Fibroblast of the conjunctiva (primary cell): Measurements from ENCODE around the gene FNDC5.

Experiments used
- DNase-seq: peaks from one replicate; pipeline ENCODE4 v3.0.0-alpha.2; 2010; ENCODE audit warnings: low read depth

Gene FNDC5

GRCh38 chr1:32884032-32884372 lies 13.3 kb upstream of the FNDC5 start:
- no peak for DNase-seq

- no peak for DNase-seq
These were observed 12.8 kb upstream of the FNDC5 start for GRCh38 chr1:32883338-32884031.

GRCh38 chr1:32881871-32882850 lies 11.4 kb upstream of the FNDC5 start:
- no peak for DNase-seq

GRCh38 chr1:32881291-32881690 lies 10.6 kb upstream of the FNDC5 start:
- no peak for DNase-seq

- no peak for DNase-seq
These were observed 7.9 kb upstream of the FNDC5 start for GRCh38 chr1:32878637-32879041.

GRCh38 chr1:32878183-32878582 lies 7.5 kb upstream of the FNDC5 start:
- DNase-seq, result no peak

GRCh38 chr1:32877211-32878110 lies 6.7 kb upstream of the FNDC5 start:
- no peak for DNase-seq

- no peak for DNase-seq
These were observed 5.9 kb upstream of the FNDC5 start for GRCh38 chr1:32876341-32877210.

GRCh38 chr1:32874860-32875752 lies 4.4 kb upstream of the FNDC5 start:
- no peak for DNase-seq

- no peak for DNase-seq
These were observed 2.8 kb upstream of the FNDC5 start for GRCh38 chr1:32873484-32873883.

- no peak for DNase-seq
These were observed 1.4 kb upstream of the FNDC5 start for GRCh38 chr1:32872192-32872460.

- DNase-seq, result no peak
These were observed 866 bp upstream of the FNDC5 start for GRCh38 chr1:32871364-32872191.

- DNase-seq, result no peak
These were observed 643 bp downstream of the FNDC5 start for GRCh38 chr1:32869923-32870614.

- DNase-seq, result no peak
These were observed 1.8 kb downstream of the FNDC5 start for GRCh38 chr1:32868806-32869455.

- DNase-seq, result no peak
These were observed 2.6 kb downstream of the FNDC5 start for GRCh38 chr1:32868085-32868484.

GRCh38 chr1:32867671-32868070 lies 3.0 kb downstream of the FNDC5 start:
- DNase-seq, result no peak

GRCh38 chr1:32867151-32867550 lies 3.6 kb downstream of the FNDC5 start:
- DNase-seq, result no peak

GRCh38 chr1:32865639-32866405 lies 4.9 kb downstream of the FNDC5 start:
- DNase-seq, result no peak
